ENCODE data around the gene TANC1.

Gene TANC1

GRCh38 chr2:159065891-159066290 is 97.5 kb downstream of the TANC1 start:
- no peak for DNase-seq

GRCh38 chr2:159066541-159067156 is 98.2 kb downstream of the TANC1 start:
- DNase-seq: no peak

GRCh38 chr2:159067971-159068370 is 99.5 kb downstream of the TANC1 start:
- no peak for DNase-seq

- no peak for DNase-seq
Measured at GRCh38 chr2:159069229-159069628, 100.8 kb downstream of the TANC1 start.

GRCh38 chr2:159070235-159070634 is 101.8 kb downstream of the TANC1 start:
- DNase-seq: no peak

GRCh38 chr2:159071190-159071915 is 102.9 kb downstream of the TANC1 start:
- DNase-seq: no peak

- no peak for DNase-seq
Measured at GRCh38 chr2:159072795-159073194, 104.4 kb downstream of the TANC1 start.

GRCh38 chr2:159073256-159073655 is 104.8 kb downstream of the TANC1 start:
- DNase-seq: no peak

GRCh38 chr2:159074605-159075004 is 106.2 kb downstream of the TANC1 start:
- DNase-seq: no peak

- DNase-seq: no peak
Measured at GRCh38 chr2:159075727-159076126, 107.3 kb downstream of the TANC1 start.

- DNase-seq: no peak
Measured at GRCh38 chr2:159076241-159076640, 107.8 kb downstream of the TANC1 start.

GRCh38 chr2:159077869-159078268 is 109.4 kb downstream of the TANC1 start:
- no peak for DNase-seq

- no peak for DNase-seq
Measured at GRCh38 chr2:159078443-159078842, 110.0 kb downstream of the TANC1 start.

GRCh38 chr2:159080641-159081040 is 112.2 kb downstream of the TANC1 start:
- no peak for DNase-seq

GRCh38 chr2:159082119-159082518 is 113.7 kb downstream of the TANC1 start:
- no peak for DNase-seq

- no peak for DNase-seq
Measured at GRCh38 chr2:159084384-159085370, 116.2 kb downstream of the TANC1 start.

- peak in 1 of 3 donors; percentile 17 for DNase-seq
Measured at GRCh38 chr2:159086342-159086741, 117.9 kb downstream of the TANC1 start.

- no peak for DNase-seq
Measured at GRCh38 chr2:159086826-159087225, 118.4 kb downstream of the TANC1 start.

- DNase-seq: no peak
Measured at GRCh38 chr2:159088906-159089305, 120.5 kb downstream of the TANC1 start.

- DNase-seq: no peak
Measured at GRCh38 chr2:159089543-159089942, 121.1 kb downstream of the TANC1 start.

GRCh38 chr2:159090514-159091201 is 122.2 kb downstream of the TANC1 start:
- DNase-seq: no peak

- no peak for DNase-seq
Measured at GRCh38 chr2:159091381-159091780, 122.9 kb downstream of the TANC1 start.

GRCh38 chr2:159091976-159092375 is 123.5 kb downstream of the TANC1 start:
- peak in 1 of 3 donors; percentile 27 for DNase-seq
